Esophagus mucosa (tissue), 1 donor: ENCODE measurements around the gene ADM2. TPM values are rescaled to one million over a fixed set of nuclear protein-coding genes. Genes with fewer than 3 reads are reported as not detected.

Experiments used
- ATAC-seq: fragments of 200-7000 bp; cut with Tn5 transposase; one replicate; pipeline ENCODE4 v1.9.1; 2020
- total RNA-seq: library from RNA; stranded (reverse); gene quantifications from one replicate; pipeline ENCODE4 v1.2.4, GENCODE V29; 2023
- donor health status: DM: yes; HTN: yes; CAD: no.

Gene ADM2
- total RNA-seq, 1 donor from 2014 or later = 11.7 TPM

DNA sequence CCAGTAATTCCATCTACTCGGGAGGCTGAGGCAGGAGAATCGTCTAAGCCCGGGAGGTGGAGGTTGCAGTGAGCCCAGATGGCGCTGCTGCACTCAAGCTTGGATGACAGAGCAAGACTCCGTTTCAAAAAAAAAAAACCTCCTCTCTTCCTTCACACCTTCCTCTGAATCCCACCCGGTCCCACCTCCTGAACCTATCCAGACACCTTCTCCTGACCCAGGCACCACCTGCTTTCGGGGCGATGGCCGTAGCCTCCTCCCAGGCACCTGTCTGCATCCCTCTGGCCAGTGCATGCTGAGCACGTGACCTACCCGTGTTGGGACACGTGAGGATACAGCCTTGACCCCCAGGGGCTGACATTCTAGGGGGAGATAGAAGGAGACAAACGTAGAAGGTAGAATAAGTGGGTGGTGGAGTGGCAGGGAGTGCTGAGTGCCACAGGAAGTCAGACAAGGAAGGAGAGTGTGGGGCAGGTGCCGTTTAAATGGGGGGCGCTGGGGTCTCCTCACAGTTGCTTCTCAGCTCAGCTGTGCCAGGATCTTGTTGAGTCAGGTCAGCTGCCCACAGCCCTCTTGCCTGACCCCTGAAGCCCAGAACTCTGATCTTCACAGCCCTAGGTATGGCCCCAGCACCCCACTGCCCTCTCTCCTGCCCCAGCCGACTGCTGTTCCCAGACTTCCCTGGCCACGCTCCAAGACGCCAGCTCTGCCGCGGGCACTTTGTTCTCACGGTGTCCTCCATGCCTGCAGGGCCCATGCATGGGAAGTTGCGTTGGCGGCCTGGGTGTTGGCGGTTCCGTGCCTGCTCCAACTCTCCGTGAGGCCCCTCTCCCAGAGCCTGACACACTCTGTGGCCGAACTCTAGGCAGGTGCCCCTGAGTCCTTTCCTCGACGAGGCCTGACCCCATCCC is 4.1 kb downstream of the ADM2 start:
- peak; percentile 6 for ATAC-seq

- peak; percentile 5 for ATAC-seq
Measured at GRCh38 chr22:50486561-50487289, 5.4 kb downstream of the ADM2 start, which contains the start of gene MIOX. MIOX (plus strand) TSS chr22:50486859; CDS start chr22:50486898, 39 bp downstream.

- ATAC-seq = no peak
Measured at GRCh38 chr22:50487290-50488005, 6.1 kb downstream of the ADM2 start.

- ATAC-seq = no peak
Measured at GRCh38 chr22:50488006-50488677, 6.8 kb downstream of the ADM2 start.

GRCh38 chr22:50488886-50489285 is 7.5 kb downstream of the ADM2 start:
- ATAC-seq = no peak

- ATAC-seq = peak; percentile 5
Measured at GRCh38 chr22:50489363-50490243, 8.3 kb downstream of the ADM2 start.

DNA sequence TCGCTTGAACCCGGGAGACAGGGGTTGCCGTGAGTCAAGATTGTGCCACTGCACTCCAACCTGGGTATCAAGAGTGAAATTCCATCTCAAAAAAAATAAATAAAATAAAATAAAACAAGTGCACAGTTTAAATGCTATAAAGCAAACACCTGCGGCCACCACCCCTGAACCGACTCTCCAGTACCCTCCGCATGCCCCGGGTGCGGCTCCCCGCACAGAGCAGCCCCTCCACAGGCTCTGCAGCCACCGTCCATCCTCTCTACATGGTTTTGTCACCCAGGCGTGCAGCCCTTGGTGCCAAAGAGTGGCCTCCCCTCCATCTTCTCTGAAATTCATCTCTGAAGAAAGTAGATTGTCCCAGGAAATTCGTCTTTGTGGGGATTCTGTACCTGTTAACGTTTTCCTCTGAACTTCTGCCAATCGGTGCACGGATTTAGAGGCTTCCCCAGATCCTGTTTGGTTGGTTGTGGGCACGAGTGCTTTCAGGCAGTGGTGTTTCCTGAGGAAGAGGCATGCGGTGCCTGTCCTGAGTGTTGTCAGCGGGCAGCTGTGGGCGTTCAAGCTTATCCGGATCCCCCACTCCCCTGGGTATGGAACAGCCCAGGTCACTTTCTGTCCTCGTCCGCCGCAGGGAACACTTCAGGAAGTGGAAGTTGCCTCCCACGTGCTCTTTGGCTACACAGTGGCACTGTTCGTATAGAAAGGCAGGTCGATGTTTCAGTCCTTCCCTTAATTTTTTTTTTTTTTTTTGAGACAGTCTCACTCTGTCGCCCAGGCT is 9.4 kb downstream of the ADM2 start:
- peak; percentile 5 for ATAC-seq

DNA sequence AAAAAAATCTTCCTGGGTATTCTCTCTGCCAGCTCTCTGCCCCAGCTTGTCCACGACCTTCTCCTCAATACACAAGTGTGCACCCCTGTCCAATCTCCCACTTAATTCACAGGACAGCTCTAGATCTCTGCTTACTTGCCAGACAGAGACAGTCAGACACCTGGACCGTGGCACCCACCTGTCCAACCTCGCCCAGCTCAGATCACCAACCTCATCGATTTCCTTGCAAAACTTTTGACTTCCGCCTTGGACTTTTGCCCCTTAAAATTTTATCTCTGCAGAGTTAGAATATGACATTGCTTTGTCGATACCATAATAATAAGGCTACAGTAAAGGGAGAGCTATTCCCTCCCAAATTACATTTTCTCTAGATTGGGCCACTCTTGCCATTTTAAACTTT is 15.8 kb downstream of the ADM2 start:
- no peak for ATAC-seq

DNA sequence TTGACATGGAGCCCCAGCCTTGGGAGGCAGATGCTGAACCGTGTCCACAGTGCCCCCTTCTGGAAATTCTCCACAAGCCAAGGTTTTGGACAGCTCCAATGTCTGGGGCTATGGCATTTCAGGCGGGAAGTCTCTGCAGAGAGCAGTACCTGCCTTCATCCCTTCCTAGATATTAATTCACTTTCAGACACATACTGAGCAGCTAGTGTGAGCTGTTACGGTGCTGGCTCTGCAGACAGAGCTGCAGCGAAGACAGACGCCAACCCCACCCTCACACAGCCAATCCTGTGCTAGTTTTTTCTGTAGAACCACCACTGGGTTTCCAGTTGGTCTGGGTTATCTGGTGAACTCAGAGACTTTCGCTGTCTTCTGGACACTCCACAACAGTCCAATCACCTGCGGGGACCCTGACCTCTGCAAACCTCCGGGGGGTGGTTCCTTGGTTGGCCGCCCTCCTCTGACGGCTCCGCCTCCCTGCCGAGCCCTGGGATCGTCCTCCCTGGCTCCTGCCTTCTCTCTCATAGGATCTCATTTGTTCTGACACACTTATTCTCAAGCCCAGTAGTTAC is 17.1 kb downstream of the ADM2 start:
- ATAC-seq = peak; percentile 73

- no peak for ATAC-seq
Measured at GRCh38 chr22:50500452-50500851, 19.1 kb downstream of the ADM2 start.

GRCh38 chr22:50502096-50502495 is 20.8 kb downstream of the ADM2 start:
- no peak for ATAC-seq

- ATAC-seq = no peak
Measured at GRCh38 chr22:50502628-50503474, 21.5 kb downstream of the ADM2 start.

DNA sequence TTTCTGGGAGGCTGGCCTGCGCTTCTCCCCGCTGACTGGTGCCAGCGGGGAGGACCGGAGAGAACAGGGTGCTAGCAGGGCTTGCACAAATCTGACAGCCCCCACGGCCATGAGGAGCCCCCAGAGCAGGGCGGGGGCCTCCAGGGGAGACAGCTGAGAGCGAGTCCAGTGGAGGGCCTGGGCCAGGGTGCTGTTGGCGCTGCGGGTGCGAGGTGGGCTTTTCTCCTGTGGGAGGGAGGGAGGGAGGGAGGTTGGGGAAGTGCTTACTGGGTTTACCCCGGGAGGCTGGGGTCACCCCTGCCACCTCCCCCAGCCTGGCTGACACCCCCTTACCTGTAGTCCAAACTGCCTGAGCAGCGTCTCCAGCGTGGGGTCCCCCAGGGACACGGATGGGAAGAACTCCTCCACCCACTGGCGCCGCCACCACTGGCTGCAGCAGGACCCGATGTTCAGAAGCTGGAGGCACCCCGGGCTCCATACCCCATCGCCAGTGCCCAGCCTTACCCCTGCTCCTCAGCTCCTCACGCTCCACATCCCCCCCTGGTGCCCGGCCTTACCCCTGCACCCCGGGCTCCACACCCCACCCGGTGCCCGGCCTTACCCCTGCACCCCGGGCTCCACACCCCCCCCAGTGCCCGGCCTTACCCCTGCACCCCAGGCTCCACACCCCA is 22.3 kb downstream of the ADM2 start:
- ATAC-seq = no peak

DNA sequence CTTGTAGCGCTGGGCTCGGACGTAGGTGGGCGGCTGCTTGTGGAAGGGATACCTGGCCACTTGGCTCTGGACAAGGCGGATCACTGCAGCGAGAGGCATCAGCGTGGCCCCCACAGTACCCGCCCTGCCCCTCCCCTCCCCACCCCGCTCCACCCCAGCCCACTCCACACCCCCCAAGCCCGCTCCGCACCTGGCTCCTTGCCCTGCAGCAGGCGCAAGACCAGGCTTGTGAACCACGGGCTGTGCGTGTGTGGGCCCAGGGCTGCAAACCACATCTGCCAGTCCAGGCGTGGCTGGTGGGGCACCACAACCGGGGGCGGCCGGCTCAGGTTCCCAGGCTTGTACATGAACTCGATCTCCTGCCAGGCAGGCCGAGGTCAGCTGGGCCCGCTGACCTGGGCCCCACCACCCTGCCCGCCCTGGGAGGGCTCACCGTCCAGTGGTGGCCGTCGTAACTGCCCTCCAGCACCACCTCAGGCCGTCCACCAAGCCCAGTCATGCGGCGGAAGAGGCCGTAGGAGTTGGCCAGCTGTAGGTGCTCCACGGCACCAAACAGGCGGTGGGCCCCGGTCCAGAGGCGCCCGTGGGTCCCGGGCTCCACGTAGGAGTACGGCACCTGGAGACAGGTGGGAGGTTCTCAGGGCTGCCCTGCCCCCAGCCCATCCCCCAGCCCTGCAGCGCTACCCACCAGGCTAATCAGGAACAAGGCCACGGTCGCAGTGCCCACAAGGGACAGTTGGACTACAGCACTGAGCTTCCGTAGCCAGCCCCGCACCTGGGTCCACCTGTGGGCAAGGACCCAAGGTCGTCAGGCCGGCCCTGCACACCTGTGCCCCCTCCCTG is 23.2 kb downstream of the ADM2 start:
- ATAC-seq = peak; percentile 24

GRCh38 chr22:50505276-50505775 is 24.0 kb downstream of the ADM2 start:
- ATAC-seq = no peak

- ATAC-seq = no peak
Measured at GRCh38 chr22:50505776-50506610, 24.6 kb downstream of the ADM2 start.
